HEK293 (cell line): ENCODE data around the gene LAMB1.

Experiments used
- YY1 ChIP-seq: fragments of 450-650 bp; formaldehyde crosslinking; IDR thresholded peaks from 2 replicates; pipeline ENCODE4 v1.5.1; 2018; ENCODE audit warnings: missing biosample characterization, missing genetic modification characterization
- ZNF133 ChIP-seq: fragments of 450-650 bp; formaldehyde crosslinking; IDR thresholded peaks from 2 replicates; pipeline ENCODE4 v1.5.1; 2016; ENCODE audit warnings: missing biosample characterization, missing genetic modification characterization
- ZNF274 ChIP-seq, 2 experiments: fragments of 200-500 bp in 1 of 2; fragments of 450-650 bp in 1 of 2; sonication (Bioruptor generic) in 1 of 2; formaldehyde crosslinking in 1 of 2; IDR thresholded peaks; 2 replicates each; pipeline versions ENCODE4 v1.5.1 to v1.6.1; 2014 to 2016; ENCODE audit warnings: borderline replicate concordance in 1 of 2, inconsistent platforms in 1 of 2, low read length in 1 of 2, missing biosample characterization in 1 of 2, missing genetic modification characterization in 1 of 2
- ZNF311 ChIP-seq: fragments of 450-650 bp; formaldehyde crosslinking; IDR thresholded peaks from 2 replicates; pipeline ENCODE4 v1.5.1; 2017; ENCODE audit warnings: missing biosample characterization, missing genetic modification characterization, borderline replicate concordance
- ZNF394 ChIP-seq: fragments of 450-650 bp; formaldehyde crosslinking; IDR thresholded peaks from 2 replicates; pipeline ENCODE4 v1.5.1; 2016; ENCODE audit warnings: missing biosample characterization, missing genetic modification characterization, mild to moderate bottlenecking, moderate library complexity, borderline replicate concordance
- ZNF660 ChIP-seq: fragments of 450-650 bp; IDR thresholded peaks from 2 replicates; pipeline ENCODE4 v1.5.1; 2018; ENCODE audit warnings: missing biosample characterization, mild to moderate bottlenecking, missing genetic modification characterization
- ZNF707 ChIP-seq: fragments of 450-650 bp; formaldehyde crosslinking; IDR thresholded peaks from 2 replicates; pipeline ENCODE4 v1.5.1; 2016; ENCODE audit warnings: missing biosample characterization, missing genetic modification characterization
- TF ChIP-seq, protein P1 (sequence below): fragments of 450-650 bp; formaldehyde crosslinking; IDR thresholded peaks from 2 replicates; pipeline ENCODE4 v1.5.1; 2016; ENCODE audit warnings: missing biosample characterization, missing genetic modification characterization
- TF ChIP-seq, protein P2 (sequence below): fragments of 450-650 bp; formaldehyde crosslinking; IDR thresholded peaks from 2 replicates; pipeline ENCODE4 v1.5.1; 2016; ENCODE audit warnings: missing biosample characterization, missing genetic modification characterization
- TF ChIP-seq, protein P3 (sequence below): fragments of 450-650 bp; formaldehyde crosslinking; IDR thresholded peaks from 2 replicates; pipeline ENCODE4; 2016; ENCODE audit warnings: missing biosample characterization, missing genetic modification characterization
- TF ChIP-seq, protein P4 (sequence below): fragments of 450-650 bp; formaldehyde crosslinking; IDR thresholded peaks from 2 replicates; pipeline ENCODE4 v1.5.1; 2016; ENCODE audit warnings: missing biosample characterization, missing genetic modification characterization

DNA sequence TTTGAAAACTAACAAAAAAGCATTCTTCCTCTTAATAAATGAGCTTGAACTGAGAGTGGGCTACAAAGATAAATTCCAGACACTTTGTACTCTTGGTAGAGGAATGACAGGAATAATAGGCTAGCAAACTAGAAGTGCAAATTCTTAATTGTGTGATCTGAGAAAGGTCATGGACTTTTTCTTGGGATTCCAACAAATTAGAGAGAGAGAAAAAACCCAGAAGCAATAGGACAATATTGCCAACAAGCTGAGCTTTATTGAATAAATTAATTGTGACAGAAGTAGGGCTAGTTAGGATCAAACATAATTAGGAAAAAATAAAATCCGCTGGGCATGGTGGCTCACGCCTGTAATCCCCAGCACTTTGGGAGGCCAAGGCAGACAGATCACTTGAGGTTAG, 41.4 kb upstream of the LAMB1 start:
- TF ChIP-seq, protein P1, sequence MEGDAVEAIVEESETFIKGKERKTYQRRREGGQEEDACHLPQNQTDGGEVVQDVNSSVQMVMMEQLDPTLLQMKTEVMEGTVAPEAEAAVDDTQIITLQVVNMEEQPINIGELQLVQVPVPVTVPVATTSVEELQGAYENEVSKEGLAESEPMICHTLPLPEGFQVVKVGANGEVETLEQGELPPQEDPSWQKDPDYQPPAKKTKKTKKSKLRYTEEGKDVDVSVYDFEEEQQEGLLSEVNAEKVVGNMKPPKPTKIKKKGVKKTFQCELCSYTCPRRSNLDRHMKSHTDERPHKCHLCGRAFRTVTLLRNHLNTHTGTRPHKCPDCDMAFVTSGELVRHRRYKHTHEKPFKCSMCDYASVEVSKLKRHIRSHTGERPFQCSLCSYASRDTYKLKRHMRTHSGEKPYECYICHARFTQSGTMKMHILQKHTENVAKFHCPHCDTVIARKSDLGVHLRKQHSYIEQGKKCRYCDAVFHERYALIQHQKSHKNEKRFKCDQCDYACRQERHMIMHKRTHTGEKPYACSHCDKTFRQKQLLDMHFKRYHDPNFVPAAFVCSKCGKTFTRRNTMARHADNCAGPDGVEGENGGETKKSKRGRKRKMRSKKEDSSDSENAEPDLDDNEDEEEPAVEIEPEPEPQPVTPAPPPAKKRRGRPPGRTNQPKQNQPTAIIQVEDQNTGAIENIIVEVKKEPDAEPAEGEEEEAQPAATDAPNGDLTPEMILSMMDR (tag by site-specific recombination) = no peak
- TF ChIP-seq ZNF660 (tag by site-specific recombination) = no peak
- no peak for TF ChIP-seq ZNF274 (IDR thresholded peaks at IDR 0.05; ENCODE audit: low read length)
- TF ChIP-seq ZNF274 (tag by site-specific recombination; IDR thresholded peaks at IDR 0.05; ENCODE audit: borderline replicate concordance) = no peak
- no peak for TF ChIP-seq ZNF707 (tag by site-specific recombination)
- TF ChIP-seq, protein P2, sequence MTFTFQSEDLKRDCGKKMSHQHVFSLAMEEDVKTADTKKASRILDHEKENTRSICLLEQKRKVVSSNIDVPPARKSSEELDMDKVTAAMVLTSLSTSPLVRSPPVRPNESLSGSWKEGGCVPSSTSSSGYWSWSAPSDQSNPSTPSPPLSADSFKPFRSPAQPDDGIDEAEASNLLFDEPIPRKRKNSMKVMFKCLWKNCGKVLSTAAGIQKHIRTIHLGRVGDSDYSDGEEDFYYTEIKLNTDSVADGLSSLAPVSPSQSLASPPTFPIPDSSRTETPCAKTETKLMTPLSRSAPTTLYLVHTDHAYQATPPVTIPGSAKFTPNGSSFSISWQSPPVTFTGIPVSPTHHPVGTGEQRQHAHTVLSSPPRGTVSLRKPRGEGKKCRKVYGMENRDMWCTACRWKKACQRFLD = no peak
- no peak for TF ChIP-seq ZNF394 (tag by site-specific recombination)
- no peak for TF ChIP-seq ZNF133 (tag by site-specific recombination)
- TF ChIP-seq, protein P3, sequence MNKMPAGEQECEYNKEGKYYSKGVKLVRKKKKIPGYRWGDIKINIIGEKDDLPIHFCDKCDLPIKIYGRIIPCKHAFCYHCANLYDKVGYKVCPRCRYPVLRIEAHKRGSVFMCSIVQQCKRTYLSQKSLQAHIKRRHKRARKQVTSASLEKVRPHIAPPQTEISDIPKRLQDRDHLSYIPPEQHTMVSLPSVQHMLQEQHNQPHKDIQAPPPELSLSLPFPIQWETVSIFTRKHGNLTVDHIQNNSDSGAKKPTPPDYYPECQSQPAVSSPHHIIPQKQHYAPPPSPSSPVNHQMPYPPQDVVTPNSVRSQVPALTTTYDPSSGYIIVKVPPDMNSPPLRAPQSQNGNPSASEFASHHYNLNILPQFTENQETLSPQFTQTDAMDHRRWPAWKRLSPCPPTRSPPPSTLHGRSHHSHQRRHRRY (tag by site-specific recombination) = no peak
- no peak for TF ChIP-seq YY1 (tag by site-specific recombination)
- TF ChIP-seq, protein P4, sequence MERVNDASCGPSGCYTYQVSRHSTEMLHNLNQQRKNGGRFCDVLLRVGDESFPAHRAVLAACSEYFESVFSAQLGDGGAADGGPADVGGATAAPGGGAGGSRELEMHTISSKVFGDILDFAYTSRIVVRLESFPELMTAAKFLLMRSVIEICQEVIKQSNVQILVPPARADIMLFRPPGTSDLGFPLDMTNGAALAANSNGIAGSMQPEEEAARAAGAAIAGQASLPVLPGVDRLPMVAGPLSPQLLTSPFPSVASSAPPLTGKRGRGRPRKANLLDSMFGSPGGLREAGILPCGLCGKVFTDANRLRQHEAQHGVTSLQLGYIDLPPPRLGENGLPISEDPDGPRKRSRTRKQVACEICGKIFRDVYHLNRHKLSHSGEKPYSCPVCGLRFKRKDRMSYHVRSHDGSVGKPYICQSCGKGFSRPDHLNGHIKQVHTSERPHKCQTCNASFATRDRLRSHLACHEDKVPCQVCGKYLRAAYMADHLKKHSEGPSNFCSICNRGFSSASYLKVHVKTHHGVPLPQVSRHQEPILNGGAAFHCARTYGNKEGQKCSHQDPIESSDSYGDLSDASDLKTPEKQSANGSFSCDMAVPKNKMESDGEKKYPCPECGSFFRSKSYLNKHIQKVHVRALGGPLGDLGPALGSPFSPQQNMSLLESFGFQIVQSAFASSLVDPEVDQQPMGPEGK (tag by site-specific recombination) = no peak
- TF ChIP-seq ZNF311 (tag by site-specific recombination) = no peak
